HepG2 (cell line): ENCODE data around the gene SYPL2. TPM values are rescaled to one million over a fixed set of nuclear protein-coding genes. Genes with fewer than 3 reads are reported as not detected.

Source experiments
- ARNT2 ChIP-seq: sonication (generic); formaldehyde crosslinking; IDR thresholded peaks from 2 replicates; pipeline ENCODE4 v1.8.0; 2022; ENCODE audit warnings: mild to moderate bottlenecking, low read depth, missing genetic modification reagents, moderate library complexity
- BORCS8-MEF2B ChIP-seq: sonication (generic); formaldehyde crosslinking; IDR thresholded peaks from 2 replicates; pipeline ENCODE4 v1.8.0; 2022; ENCODE audit warnings: mild to moderate bottlenecking, missing genetic modification reagents
- HNF4G ChIP-seq, 2 experiments: sonication (generic) in 1 of 2; formaldehyde crosslinking in 1 of 2; IDR thresholded peaks; 2 replicates each; pipeline versions ENCODE4 v1.4.0 to v1.6.1; 2011 to 2020; ENCODE audit warnings: borderline replicate concordance in 2 of 2, low read depth in 2 of 2, mild to moderate bottlenecking in 2 of 2, low read length in 1 of 2, missing genetic modification reagents in 1 of 2, moderate library complexity in 1 of 2
- HOXA3 ChIP-seq: sonication (generic); formaldehyde crosslinking; IDR thresholded peaks from 2 replicates; pipeline ENCODE4 v1.5.0; 2020; ENCODE audit warnings: missing genetic modification reagents
- IRX3 ChIP-seq: sonication (generic); formaldehyde crosslinking; IDR thresholded peaks from 2 replicates; pipeline ENCODE4 v1.8.1; 2023; ENCODE audit warnings: mild to moderate bottlenecking, low read depth, missing genetic modification reagents, borderline replicate concordance
- MXD4 ChIP-seq: IDR thresholded peaks from 2 replicates; pipeline ENCODE4 v1.6.1; 2016; ENCODE audit warnings: mild to moderate bottlenecking, missing biosample characterization, missing genetic modification reagents
- NFIC ChIP-seq: IDR thresholded peaks from 2 replicates; pipeline ENCODE4 v1.6.1; 2012; ENCODE audit warnings: mild to moderate bottlenecking, low read length, inconsistent platforms
- PTBP1 ChIP-seq: fragments of 200-400 bp; formaldehyde crosslinking; IDR thresholded peaks from 2 replicates; pipeline ENCODE4 v1.6.1; 2018; ENCODE audit warnings: low read length, low read depth; ENCODE audit not compliant: poor library complexity, severe bottlenecking
- RAD51 ChIP-seq: fragments of 450-650 bp; IDR thresholded peaks from 2 replicates; pipeline ENCODE4 v1.6.1; 2016; ENCODE audit warnings: borderline replicate concordance
- SOX13 ChIP-seq, 3 experiments: fragments of 450-650 bp in 1 of 3; sonication (generic) in 1 of 3; formaldehyde crosslinking in 1 of 3; IDR thresholded peaks in 2 of 3; conservative IDR thresholded peaks in 1 of 3; 2 replicates each; pipeline versions ENCODE4 v1.5.0 to v1.6.1; 2016 to 2020; ENCODE audit warnings: antibody characterized with exemption in 1 of 3, mild to moderate bottlenecking in 1 of 3, missing compliant biosample characterization in 1 of 3, missing genetic modification reagents in 1 of 3, moderate library complexity in 1 of 3
- ZNF589 ChIP-seq: sonication (generic); formaldehyde crosslinking; conservative IDR thresholded peaks from 2 replicates; pipeline ENCODE4 v1.8.0; 2022; ENCODE audit warnings: mild to moderate bottlenecking, moderate library complexity, missing genetic modification reagents
- ZNF607 ChIP-seq: sonication (generic); formaldehyde crosslinking; IDR thresholded peaks from 2 replicates; pipeline ENCODE4 v1.5.1; 2020; ENCODE audit warnings: missing genetic modification reagents, mild to moderate bottlenecking, borderline replicate concordance
- ZNF7 ChIP-seq: IDR thresholded peaks from 2 replicates; pipeline ENCODE4 v1.6.1; 2016; ENCODE audit warnings: missing biosample characterization, missing genetic modification reagents
- ZNF839 ChIP-seq: sonication (generic); formaldehyde crosslinking; IDR thresholded peaks from 2 replicates; pipeline ENCODE4 v1.4.0; 2020; ENCODE audit warnings: missing genetic modification reagents, mild to moderate bottlenecking, borderline replicate concordance
- polyA plus RNA-seq, 8 experiments: library from polyadenylated mRNA; depleted of rRNA in 3 of 8; stranded (reverse) in 7 of 8; unstranded in 1 of 8; fragments of >200 nt; fragmentation: Illumina TruSeq in 4 of 8; extraction: Trizol in 4 of 8; gene quantifications; 2 replicates each; pipeline versions ENCODE4 v1.2.1 to v1.2.3, GENCODE V29; 2011 to 2016; ENCODE audit warnings: low read depth in 4 of 8, missing spikeins in 1 of 8, mixed read lengths in 1 of 8; ENCODE audit not compliant: insufficient read depth in 1 of 8
- total RNA-seq, 5 experiments: library from RNA; depleted of rRNA; stranded (reverse); fragments of >200 nt; fragmentation: Illumina TruSeq; extraction: Trizol; gene quantifications; 2 replicates each; pipeline ENCODE4 v1.2.3, GENCODE V29; 2016; ENCODE audit warnings: low read depth in 1 of 5
- TF ChIP-seq, protein P1 (sequence below): fragments of 450-650 bp; IDR thresholded peaks from 2 replicates; pipeline ENCODE4 v1.6.1; 2017; ENCODE audit warnings: mild to moderate bottlenecking
- TF ChIP-seq, protein P2 (sequence below): sonication (generic); formaldehyde crosslinking; IDR thresholded peaks from 2 replicates; pipeline ENCODE4 v1.5.1; 2020; ENCODE audit warnings: missing genetic modification reagents, mild to moderate bottlenecking, borderline replicate concordance
- TF ChIP-seq, protein P3 (sequence below): sonication (generic); formaldehyde crosslinking; IDR thresholded peaks from 2 replicates; pipeline ENCODE4 v1.4.0; 2020; ENCODE audit warnings: mild to moderate bottlenecking, missing genetic modification reagents

SYPL2 gene
- total and polyA plus RNA-seq, 2 of the 13 experiments (the other 11 are each of a cell fraction or from before 2014, with no cell fraction given) = 0.17 to 0.24 TPM

DNA sequence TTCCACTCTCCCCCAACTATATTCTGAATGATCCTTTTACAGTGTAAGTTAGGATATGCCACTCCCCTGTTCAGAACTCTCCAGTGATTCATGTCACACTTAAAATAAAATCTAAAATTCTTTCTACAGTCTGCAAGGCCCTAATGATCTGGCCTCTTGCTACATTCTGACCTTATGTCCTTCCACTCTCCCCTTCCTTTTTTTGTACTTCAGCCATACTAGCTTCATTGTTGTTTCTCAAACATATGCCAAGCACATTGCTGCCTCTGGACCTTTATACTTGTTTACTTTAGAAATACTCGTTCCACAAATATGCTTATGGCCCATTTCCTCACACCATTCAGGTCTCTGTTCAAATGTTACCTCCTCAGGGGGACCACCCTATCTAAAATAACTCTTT lies 25.3 kb upstream of the SYPL2 start (continued):
- TF ChIP-seq, protein P1, sequence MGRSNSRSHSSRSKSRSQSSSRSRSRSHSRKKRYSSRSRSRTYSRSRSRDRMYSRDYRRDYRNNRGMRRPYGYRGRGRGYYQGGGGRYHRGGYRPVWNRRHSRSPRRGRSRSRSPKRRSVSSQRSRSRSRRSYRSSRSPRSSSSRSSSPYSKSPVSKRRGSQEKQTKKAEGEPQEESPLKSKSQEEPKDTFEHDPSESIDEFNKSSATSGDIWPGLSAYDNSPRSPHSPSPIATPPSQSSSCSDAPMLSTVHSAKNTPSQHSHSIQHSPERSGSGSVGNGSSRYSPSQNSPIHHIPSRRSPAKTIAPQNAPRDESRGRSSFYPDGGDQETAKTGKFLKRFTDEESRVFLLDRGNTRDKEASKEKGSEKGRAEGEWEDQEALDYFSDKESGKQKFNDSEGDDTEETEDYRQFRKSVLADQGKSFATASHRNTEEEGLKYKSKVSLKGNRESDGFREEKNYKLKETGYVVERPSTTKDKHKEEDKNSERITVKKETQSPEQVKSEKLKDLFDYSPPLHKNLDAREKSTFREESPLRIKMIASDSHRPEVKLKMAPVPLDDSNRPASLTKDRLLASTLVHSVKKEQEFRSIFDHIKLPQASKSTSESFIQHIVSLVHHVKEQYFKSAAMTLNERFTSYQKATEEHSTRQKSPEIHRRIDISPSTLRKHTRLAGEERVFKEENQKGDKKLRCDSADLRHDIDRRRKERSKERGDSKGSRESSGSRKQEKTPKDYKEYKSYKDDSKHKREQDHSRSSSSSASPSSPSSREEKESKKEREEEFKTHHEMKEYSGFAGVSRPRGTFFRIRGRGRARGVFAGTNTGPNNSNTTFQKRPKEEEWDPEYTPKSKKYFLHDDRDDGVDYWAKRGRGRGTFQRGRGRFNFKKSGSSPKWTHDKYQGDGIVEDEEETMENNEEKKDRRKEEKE = no peak
- TF ChIP-seq ZNF589 (CRISPR knock-in tag) = peak; percentile 50; the same call in 1 of the 2 replicates
- TF ChIP-seq ZNF839 (CRISPR knock-in tag) = no peak
- no peak for TF ChIP-seq HOXA3 (CRISPR knock-in tag)
- TF ChIP-seq MXD4 (CRISPR knock-in tag) = no peak
- no peak for TF ChIP-seq ZNF607 (CRISPR knock-in tag)
- TF ChIP-seq, protein P2, sequence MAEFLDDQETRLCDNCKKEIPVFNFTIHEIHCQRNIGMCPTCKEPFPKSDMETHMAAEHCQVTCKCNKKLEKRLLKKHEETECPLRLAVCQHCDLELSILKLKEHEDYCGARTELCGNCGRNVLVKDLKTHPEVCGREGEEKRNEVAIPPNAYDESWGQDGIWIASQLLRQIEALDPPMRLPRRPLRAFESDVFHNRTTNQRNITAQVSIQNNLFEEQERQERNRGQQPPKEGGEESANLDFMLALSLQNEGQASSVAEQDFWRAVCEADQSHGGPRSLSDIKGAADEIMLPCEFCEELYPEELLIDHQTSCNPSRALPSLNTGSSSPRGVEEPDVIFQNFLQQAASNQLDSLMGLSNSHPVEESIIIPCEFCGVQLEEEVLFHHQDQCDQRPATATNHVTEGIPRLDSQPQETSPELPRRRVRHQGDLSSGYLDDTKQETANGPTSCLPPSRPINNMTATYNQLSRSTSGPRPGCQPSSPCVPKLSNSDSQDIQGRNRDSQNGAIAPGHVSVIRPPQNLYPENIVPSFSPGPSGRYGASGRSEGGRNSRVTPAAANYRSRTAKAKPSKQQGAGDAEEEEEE (CRISPR knock-in tag) = no peak
- no peak for TF ChIP-seq ZNF7 (CRISPR knock-in tag)
- no peak for TF ChIP-seq ARNT2 (CRISPR knock-in tag)
- TF ChIP-seq, protein P3, sequence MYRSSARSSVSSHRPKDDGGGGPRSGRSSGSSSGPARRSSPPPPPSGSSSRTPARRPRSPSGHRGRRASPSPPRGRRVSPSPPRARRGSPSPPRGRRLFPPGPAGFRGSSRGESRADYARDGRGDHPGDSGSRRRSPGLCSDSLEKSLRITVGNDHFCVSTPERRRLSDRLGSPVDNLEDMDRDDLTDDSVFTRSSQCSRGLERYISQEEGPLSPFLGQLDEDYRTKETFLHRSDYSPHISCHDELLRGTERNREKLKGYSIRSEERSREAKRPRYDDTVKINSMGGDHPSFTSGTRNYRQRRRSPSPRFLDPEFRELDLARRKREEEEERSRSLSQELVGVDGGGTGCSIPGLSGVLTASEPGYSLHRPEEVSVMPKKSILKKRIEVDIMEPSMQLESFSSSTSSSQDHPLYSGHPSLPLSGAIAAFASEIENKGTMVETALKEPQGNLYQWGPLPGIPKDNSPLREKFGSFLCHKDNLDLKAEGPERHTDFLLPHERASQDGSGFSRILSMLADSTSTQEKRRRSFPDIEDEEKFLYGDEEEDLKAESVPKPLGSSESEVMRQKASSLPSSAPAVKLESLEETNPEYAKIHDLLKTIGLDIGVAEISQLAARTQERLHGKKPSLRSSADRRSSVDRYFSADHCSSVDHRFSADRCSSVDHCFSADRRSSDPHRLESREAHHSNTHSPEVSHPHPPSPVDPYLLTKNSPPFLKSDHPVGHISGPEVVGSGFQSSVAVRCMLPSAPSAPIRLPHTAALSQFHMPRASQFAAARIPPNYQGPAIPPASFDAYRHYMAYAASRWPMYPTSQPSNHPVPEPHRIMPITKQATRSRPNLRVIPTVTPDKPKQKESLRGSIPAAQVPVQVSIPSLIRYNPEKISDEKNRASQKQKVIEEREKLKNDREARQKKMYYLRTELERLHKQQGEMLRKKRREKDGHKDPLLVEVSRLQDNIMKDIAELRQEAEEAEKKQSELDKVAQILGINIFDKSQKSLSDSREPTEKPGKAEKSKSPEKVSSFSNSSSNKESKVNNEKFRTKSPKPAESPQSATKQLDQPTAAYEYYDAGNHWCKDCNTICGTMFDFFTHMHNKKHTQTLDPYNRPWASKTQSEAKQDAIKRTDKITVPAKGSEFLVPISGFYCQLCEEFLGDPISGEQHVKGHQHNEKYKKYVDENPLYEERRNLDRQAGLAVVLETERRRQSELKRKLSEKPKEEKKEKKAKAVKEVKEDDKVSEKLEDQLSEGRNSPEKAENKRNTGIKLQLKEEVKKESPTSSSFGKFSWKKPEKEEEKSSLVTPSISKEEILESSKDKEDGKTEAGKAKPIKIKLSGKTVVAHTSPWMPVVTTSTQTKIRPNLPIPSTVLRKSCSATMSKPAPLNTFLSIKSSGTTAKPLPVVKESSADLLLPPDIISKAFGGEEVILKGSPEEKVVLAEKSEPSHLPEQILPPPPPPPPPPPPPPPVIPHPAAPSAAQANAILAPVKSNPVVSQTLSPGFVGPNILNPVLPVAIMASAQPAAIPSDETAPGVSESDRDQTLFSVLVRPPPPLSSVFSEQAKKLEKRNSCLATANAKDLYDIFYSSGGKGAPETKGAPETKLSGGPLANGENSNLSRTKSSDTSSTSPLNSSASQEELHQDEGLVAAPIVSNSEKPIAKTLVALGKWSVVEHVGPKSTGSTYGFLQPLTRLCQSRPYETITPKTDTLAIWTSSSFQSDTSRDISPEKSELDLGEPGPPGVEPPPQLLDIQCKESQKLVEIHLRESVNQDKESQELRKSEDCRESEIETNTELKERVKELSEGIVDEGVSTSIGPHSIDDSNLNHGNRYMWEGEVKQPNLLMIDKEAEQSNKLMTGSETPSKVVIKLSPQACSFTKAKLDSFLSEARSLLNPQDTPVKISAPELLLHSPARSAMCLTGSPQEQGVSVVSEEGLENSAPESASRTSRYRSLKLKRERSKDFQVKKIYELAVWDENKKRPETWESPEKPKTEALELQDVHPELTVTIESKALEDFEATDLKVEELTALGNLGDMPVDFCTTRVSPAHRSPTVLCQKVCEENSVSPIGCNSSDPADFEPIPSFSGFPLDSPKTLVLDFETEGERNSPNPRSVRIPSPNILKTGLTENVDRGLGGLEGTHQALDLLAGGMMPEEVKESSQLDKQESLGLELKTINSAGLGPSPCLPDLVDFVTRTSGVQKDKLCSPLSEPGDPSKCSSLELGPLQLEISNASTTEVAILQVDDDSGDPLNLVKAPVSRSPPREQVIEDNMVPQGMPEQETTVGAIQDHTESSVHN = no peak
- TF ChIP-seq BORCS8-MEF2B (CRISPR knock-in tag) = no peak
- TF ChIP-seq NFIC = peak; percentile 84
- TF ChIP-seq HNF4G (IDR thresholded peaks at IDR 0.05; ENCODE audit: borderline replicate concordance, low read depth, low read length) = no peak
- TF ChIP-seq HNF4G (CRISPR knock-in tag; IDR thresholded peaks at IDR 0.05; ENCODE audit: borderline replicate concordance, low read depth) = no peak
- no peak for TF ChIP-seq PTBP1
- no peak for TF ChIP-seq RAD51
- no peak for TF ChIP-seq IRX3 (CRISPR knock-in tag)
- no peak for TF ChIP-seq SOX13 (IDR thresholded peaks at IDR 0.05)
- peak in 1 of 2 experiments; percentile 76; a peak in 2 of 4 replicates for TF ChIP-seq SOX13 (CRISPR knock-in tag; conservative IDR thresholded peaks at IDR 0.05 in 1 of 2, IDR thresholded peaks at IDR 0.05 in 1 of 2)
